ENCODE data around the gene TLE2. TPM values are rescaled to one million over a fixed set of nuclear protein-coding genes. Genes with fewer than 3 reads are reported as not detected.
"Not testable (repeated sequence)": the region's sequence is repeated elsewhere in the genome, so short reads cannot be mapped to it uniquely, and the experiment has no call there.

TLE2 gene
- polyA plus RNA-seq, 3 donors, result not detected

- Histone ChIP-seq H3K9me3 (replicated peaks in 1 of 2; ENCODE audit: control insufficient read depth in 1 of 2, insufficient read depth in 1 of 2, low read length in 2 of 2) (no peaks in the 10 kb centered on the region), H3K27me3 (ENCODE audit: control insufficient read depth in 2 of 2, insufficient read depth in 2 of 2, low read length in 2 of 2) (no peaks in the 10 kb centered on the region), H4K20me1 (ENCODE audit: insufficient read depth, low read length) (no peaks in the 10 kb centered on the region), H3K4me2 (replicated peaks; ENCODE audit: extremely low read depth, low read length, poor library complexity, severe bottlenecking) (no peak overlapping the region), H2AFZ (ENCODE audit: insufficient read depth, low read depth, low read length, poor library complexity, severe bottlenecking) (no peak overlapping the region), H3K4me3 (replicated peaks in 1 of 3; ENCODE audit: low read depth in 2 of 3, low read length in 3 of 3) (no peak overlapping the region), H3K9ac (ENCODE audit: insufficient read depth, low read length, poor library complexity, severe bottlenecking) (no peak overlapping the region), H3K36me3 (replicated peaks in 1 of 2; ENCODE audit: control insufficient read depth in 1 of 2, insufficient read depth in 2 of 2, low read length in 2 of 2) (no peaks in the 10 kb centered on the region), H3K79me2 (ENCODE audit: insufficient read depth, low read length) (no peaks in the 10 kb centered on the region), H3K4me1 (ENCODE audit: control insufficient read depth in 1 of 2, insufficient read depth in 2 of 2, low read length in 2 of 2) (no peaks in the 10 kb centered on the region), H3K27ac (ENCODE audit: low read depth in 1 of 2, low read length in 2 of 2) (no peak overlapping the region)
- peaks cover 5 to 13% (median 10%) of the 10 kb centered on the region in 3 donors for H3K27me3 Mint-ChIP-seq (ENCODE audit: low read depth in 3 of 3)
- no peak for TF ChIP-seq CTCF (IDR thresholded peaks at IDR 0.05)
- intact Hi-C loops (cut with micrococcal nuclease), result no loop called here
- H3K27ac Mint-ChIP-seq, result no peak overlapping the region
- no peaks in the 10 kb centered on the region for H3K4me1 Mint-ChIP-seq
- DNase-seq, result no peak
- WGBS (ENCODE audit: insufficient coverage), result 85% methylated on average over 2 of the region's 14 CpGs
- peaks cover 0 to 3% (median 0%) of the 10 kb centered on the region in 7 donors for H3K9me3 Mint-ChIP-seq
- no peak overlapping the region for H3K4me3 Mint-ChIP-seq
- no peaks in the 10 kb centered on the region for H3K36me3 Mint-ChIP-seq
Measured at GRCh38 chr19:2992958-2993357, 36.1 kb downstream of the TLE2 start.

GRCh38 chr19:2992333-2992732 is 36.7 kb downstream of the TLE2 start:
- H3K27ac ChIP-seq (ENCODE audit: low read depth in 1 of 2, low read length in 2 of 2); H3K9me3 ChIP-seq (replicated peaks in 1 of 2; ENCODE audit: control insufficient read depth in 1 of 2, insufficient read depth in 1 of 2, low read length in 2 of 2); H3K4me2 ChIP-seq (replicated peaks; ENCODE audit: extremely low read depth, low read length, poor library complexity, severe bottlenecking); H3K4me3 ChIP-seq (replicated peaks in 1 of 3; ENCODE audit: low read depth in 2 of 3, low read length in 3 of 3); DNase-seq; intact Hi-C loops (cut with micrococcal nuclease); H3K27me3 ChIP-seq (ENCODE audit: control insufficient read depth in 2 of 2, insufficient read depth in 2 of 2, low read length in 2 of 2); H3K36me3 Mint-ChIP-seq; H3K9me3 Mint-ChIP-seq; H3K79me2 ChIP-seq (ENCODE audit: insufficient read depth, low read length); H3K9ac ChIP-seq (ENCODE audit: insufficient read depth, low read length, poor library complexity, severe bottlenecking); H3K27ac Mint-ChIP-seq; H3K36me3 ChIP-seq (replicated peaks in 1 of 2; ENCODE audit: control insufficient read depth in 1 of 2, insufficient read depth in 2 of 2, low read length in 2 of 2); H3K4me3 Mint-ChIP-seq; H4K20me1 ChIP-seq (ENCODE audit: insufficient read depth, low read length); H2AFZ ChIP-seq (ENCODE audit: insufficient read depth, low read depth, low read length, poor library complexity, severe bottlenecking); H3K4me1 ChIP-seq (ENCODE audit: control insufficient read depth in 1 of 2, insufficient read depth in 2 of 2, low read length in 2 of 2); H3K4me1 Mint-ChIP-seq: not testable (repeated sequence)
- 80% methylated on average over 2 of the region's 11 CpGs for WGBS (ENCODE audit: insufficient coverage)
- H3K27me3 Mint-ChIP-seq (ENCODE audit: low read depth in 3 of 3), result peaks cover 6 to 15% (median 8%) of the 10 kb centered on the region in 3 donors

All from CD14-positive monocyte (primary cell).